GM18508 (cell line): ENCODE measurements around the gene SUV39H2.
"Not testable (repeated sequence)": the region's sequence is repeated elsewhere in the genome, so short reads cannot be mapped to it uniquely, and the experiment has no call there.

Source experiments
- ATAC-seq: cut with Tn5 transposase; IDR thresholded peaks from one replicate; pipeline ENCODE4 v1.9.1; 2021; ENCODE audit warnings: moderate number of reproducible peaks; ENCODE audit not compliant: insufficient read depth, unreplicated experiment

SUV39H2 gene

DNA sequence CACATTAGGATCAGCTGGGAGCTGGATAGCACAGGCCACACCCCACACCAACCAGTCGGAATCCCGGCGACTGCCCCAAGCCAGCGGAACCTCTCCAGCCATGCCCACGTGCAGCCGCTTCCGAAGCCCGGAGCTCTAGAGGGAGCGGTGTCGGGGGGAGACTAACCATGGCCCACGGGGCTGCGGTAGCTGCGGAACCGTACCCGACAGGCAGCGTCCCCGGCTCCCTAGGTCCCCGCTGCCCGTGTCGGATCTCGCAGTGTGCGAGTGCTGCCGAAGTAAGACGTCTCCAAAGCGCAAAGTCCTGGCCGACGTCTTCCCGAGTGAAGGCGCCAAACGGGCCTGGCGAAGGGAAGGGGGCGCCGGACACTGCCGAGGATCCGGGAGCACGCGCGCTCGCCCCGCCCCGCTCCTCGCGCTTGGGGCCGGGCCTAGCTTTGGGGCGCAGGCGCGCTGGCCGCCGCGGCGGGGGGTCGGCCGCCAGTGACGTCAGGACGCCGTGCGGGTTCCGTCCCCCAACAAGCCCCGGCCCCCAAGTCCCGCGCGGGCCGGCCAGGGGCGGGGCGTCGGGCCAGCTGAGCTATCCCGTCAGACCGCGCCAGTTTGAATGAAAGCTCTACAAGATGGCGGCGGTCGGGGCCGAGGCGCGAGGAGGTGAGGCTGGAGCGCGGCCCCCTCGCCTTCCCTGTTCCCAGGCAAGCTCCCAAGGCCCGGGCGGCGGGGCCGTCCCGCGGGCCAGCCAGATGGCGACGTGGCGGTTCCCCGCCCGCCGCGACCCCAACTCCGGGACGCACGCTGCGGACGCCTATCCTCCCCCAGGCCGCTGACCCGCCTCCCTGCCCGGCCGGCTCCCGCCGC lies at the start of gene SUV39H2:
TSS of gene SUV39H2 (plus strand) at position 601 of the 858 bp plus-strand sequence. CDS start at position 624, 23 bp downstream.
- ATAC-seq, result peak; percentile 70

DNA sequence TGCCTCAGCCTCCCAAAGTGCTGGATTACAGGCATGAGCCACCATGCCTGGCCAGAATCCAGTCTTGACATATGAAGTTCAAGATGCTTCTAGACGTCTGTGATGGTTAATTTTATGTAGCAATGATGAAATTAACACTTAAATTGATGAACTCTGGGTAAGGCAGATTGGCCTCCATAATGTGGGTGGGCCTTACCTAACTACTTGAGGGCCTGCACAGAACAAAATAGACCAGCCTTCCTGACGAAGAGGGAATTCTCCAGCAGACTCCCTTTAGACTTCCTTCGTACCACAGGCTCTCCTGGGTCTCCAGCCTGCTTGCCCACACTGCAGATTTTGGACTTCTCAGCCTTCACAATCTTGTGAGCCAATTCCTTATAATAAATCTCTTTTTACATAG lies 45.6 kb upstream of the SUV39H2 start:
- no peak for ATAC-seq

DNA sequence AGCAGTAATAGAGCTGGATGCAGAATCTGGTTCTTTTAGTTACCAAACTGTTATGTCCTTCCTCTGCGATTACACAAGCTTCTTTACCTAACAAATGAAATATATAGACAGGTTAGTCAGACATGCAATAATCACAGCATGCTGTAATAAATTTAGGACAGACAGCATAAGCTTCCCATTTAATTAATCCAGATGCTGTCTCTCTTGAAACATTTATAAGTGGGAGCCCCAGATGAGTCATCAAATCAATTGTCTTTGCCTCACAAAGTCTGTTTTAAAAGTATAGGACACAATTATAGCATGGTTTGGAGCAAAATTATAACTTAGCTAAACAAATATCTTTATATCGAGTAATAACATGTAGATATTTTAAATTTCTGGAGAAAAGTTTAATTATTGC lies 42.5 kb upstream of the SUV39H2 start:
- ATAC-seq, result no peak

- ATAC-seq, result no peak
Observed at GRCh38 chr10:14837003-14837756, 41.5 kb upstream of the SUV39H2 start.

DNA sequence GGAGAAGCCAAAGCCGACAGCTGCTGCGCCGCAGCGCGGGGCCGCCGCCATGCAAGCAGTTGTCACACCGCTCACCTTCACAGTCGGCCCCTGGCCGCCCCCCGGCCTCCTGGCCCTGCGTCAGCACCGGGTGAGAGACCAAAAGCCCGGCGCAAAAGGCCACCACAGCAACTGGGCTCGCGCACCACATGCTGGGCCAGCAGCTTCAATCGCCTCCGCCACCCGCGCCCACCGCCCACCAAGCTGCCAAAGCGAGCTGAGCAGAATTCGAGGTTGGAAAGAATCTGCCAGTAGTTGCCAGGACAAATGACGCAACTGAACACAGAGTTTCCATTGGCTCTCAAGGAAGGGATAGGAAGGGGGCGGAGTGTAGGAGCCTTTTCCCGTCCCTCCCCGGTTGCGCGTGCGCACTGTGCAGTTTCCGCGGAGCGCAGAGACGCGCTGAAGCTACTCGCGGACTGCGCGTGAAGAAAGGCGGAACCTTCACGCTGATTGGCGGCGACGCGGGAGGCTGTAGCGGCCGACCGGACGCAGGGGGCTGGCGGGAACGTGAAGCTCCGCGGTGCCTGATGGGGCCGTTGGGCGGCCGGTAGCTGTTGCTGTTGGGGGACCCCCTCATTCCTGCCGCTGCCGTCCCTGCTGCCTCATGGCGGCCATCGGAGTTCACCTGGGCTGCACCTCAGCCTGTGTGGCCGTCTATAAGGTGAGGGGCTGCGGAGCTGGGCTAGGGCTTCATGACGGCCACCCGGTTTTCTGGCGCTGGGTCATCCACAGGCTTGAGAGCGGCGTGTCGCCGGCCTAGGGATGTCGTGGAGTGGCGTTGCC lies 40.7 kb upstream of the SUV39H2 start, which contains the start of the genes CDNF, HSPA14 and MSANTD7:
TSS of gene CDNF (minus strand) at position 281 of the 825 bp plus-strand sequence. CDS start at position 190, 91 bp downstream.
TSS of gene HSPA14 (plus strand) at position 550 of the 825 bp plus-strand sequence. CDS start at position 647, 97 bp downstream.
TSS of gene MSANTD7 (plus strand) at position 550 of the 825 bp plus-strand sequence. CDS start 3,979 bp downstream, outside the sequence.
- ATAC-seq, result peak; percentile 88

- no peak for ATAC-seq
Observed at GRCh38 chr10:14838582-14839304, 39.9 kb upstream of the SUV39H2 start.

DNA sequence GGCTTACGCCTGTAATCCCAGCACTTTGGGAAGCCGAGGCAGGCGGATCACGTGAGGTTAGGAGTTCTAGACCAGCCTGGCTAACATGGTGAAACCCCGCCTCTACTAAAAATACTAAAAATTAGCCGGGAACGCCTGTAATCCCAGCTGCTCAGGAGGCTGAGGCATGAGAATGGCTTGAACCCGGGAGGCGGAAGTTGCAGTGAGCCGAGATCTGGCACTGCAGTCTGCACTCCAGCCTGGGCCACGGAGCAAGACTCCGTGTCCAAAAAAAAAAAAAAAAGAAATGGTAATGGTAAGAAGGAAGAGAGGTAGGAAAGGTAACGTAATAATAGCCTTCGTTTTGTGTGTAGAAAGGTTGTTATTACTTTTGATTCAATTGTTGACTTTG lies 39.4 kb upstream of the SUV39H2 start:
- ATAC-seq, result no peak

DNA sequence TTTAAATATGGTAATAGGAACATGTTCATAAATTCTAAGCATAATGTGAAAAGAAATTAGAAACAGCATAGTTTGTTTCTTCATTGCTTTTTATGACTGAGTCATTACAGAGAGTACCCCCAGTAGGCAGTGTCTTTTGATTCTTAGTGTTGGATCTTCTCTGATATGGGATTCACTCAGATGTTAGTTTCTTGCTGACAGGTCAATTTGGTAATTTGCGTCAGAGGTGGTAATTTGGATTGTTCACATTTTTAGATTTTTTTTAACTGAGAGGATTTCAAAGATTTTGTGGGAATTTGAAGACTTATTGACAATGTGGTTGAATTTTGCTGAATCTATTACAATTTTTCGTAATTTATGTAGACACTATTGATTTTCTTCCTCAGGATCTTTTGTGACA lies 38.5 kb upstream of the SUV39H2 start:
- ATAC-seq, result no peak

GRCh38 chr10:14843327-14843988 lies 35.2 kb upstream of the SUV39H2 start:
- ATAC-seq, result no peak

- ATAC-seq, result no peak
Observed at GRCh38 chr10:14844948-14845347, 33.7 kb upstream of the SUV39H2 start.

GRCh38 chr10:14852236-14852635 lies 26.4 kb upstream of the SUV39H2 start:
- ATAC-seq, result no peak

- ATAC-seq, result no peak
Observed at GRCh38 chr10:14855453-14855852, 23.2 kb upstream of the SUV39H2 start.

DNA sequence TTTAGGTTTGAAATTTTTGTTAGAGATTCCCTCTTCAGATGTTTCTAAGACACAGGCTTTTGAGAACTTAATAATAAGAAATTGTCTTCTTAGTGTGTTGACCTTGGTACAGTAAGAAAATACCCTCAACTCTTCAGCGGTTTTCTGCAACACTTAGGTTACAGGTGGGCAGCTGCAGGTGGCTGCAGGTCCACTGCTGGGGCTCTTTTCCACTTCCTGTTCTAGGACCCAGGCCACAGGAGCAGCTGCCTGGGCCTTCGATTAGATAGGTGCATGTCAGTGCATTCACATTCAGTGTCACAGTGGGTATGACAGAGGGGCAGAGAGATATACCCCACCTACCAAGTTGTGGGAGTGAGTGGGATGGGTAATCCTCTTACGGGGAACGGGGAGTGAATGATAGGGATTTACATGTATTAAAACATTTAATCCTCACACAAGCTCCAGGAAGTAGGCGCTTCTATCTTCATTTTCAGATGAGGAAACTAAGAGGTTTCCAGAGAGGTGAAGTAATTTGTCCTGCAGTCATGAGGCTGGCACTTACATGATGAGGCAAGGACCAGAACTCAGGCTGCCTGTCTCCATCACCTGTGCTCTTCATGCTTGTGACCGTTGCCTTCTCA lies 20.2 kb upstream of the SUV39H2 start:
- ATAC-seq, result no peak

DNA sequence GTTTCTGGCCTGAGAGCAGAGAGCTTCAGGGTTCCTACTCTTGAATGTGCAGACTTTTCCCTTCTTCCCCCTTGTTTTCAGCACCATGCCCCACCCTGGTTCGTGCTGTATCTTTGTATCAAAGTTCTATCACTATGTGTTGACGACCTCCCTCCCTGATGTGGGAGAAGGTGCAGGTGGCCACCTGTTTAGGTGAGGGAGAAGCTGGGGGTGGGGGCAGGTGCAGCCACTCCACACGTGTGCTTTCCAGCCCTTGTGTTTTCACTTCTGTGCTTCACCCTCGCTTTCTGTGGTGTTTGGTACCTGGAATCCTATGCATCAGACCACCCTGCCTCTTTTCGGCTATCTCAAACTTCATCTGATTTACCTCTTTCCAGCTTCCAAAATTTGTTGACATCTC lies 19.6 kb upstream of the SUV39H2 start:
- ATAC-seq, result no peak

- no peak for ATAC-seq
Observed at GRCh38 chr10:14859775-14860174, 18.9 kb upstream of the SUV39H2 start.

DNA sequence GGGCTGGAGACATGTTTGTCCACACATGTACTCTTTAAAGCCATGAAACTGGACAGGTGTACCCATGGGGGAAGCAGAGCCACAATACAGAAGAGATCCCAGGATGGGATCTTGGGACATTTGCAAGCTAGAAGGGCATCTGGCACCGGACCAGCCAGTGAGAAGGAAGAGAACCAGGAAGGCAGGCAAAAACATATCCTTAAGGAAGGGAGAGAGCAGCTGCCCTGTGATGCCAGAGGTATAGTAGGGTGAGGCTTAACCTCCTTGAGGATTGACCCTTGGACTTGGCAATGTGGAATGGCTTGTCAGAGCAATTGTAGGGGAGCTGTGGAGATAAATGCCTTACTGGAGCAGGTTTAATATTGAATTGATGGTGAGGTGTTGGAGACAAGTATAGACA lies 17.9 kb upstream of the SUV39H2 start:
- ATAC-seq, result no peak

DNA sequence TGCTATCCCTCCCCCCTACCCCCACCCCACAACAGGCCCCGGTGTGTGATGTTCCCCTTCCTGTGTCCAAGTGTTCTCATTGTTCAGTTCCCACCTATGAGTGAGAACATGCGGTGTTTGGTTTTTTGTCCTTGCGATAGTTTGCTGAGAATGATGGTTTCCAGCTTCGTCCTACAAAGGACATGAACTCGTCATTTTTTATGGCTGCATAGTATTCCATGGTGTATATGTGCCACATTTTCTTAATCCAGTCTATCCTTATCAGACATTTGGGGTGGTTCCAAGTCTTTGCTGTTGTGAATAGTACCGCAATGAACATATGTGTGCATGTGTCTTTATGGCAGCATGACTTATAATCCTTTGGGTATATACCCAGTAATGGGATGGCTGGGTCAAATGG lies 14.2 kb upstream of the SUV39H2 start:
- not testable (repeated sequence) for ATAC-seq

DNA sequence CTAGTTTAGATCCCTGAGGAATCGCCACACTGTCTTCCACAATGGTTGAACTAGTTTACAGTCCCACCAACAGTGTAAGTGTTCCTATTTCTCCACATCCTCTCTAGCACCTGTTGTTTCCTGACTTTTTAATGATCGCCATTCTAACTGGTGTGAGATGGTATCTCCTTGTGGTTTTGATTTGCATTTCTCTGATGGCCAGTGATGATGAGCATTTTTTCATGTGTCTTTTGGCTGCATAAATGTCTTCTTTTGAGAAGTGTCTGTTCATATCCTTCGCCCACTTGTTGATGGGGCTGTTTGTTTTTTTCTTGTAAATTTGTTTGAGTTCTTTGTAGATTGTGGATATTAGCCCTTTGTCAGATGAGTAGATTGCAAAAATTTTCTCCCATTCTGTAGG lies 13.8 kb upstream of the SUV39H2 start:
- not testable (repeated sequence) for ATAC-seq
